ENCODE measurements around the gene MYO10. TPM values are rescaled to one million over a fixed set of nuclear protein-coding genes. Genes with fewer than 3 reads are reported as not detected.

MYO10 gene
- total RNA-seq, 2 experiments from 2014 or later, result not detected

DNA sequence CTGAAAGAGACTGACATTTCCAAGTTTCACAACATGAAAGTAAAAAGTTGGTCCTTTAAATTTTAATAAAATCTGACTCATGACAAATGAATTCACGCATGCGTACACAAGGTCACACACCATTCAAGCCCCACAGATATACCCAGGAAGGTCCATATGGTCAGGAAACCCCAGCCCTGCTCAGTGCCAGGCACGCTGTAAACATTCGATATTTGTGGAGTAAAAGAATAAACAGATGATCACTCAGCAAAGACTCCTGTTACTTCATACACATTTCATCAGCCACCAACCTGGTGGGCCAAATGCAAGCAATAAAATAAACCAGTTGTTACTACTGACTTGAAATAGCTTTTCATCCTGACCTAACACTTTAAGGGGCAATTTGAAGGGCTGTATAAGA lies 161.3 kb downstream of the MYO10 start:
- H3K4me1 ChIP-seq (ENCODE audit: insufficient read depth, low read length), result no peaks in the 10 kb centered on the region
- no peaks in the 10 kb centered on the region for H3K27me3 ChIP-seq (ENCODE audit: control insufficient read depth in 1 of 2, insufficient read depth in 2 of 2, low read length in 2 of 2)
- no peak overlapping the region for H3K27ac Mint-ChIP-seq
- no peaks in the 10 kb centered on the region for H3K27me3 Mint-ChIP-seq
- H3K27ac ChIP-seq (ENCODE audit: low read depth in 1 of 2, low read length in 2 of 2), result no peak overlapping the region
- no peaks in the 10 kb centered on the region for H3K36me3 Mint-ChIP-seq (ENCODE audit: low read depth)
- H3K36me3 ChIP-seq (ENCODE audit: insufficient read depth, low read length), result no peaks in the 10 kb centered on the region
- intact Hi-C loops (cut with DNase I, micrococcal nuclease), result no loop called here
- TF ChIP-seq, protein P1, sequence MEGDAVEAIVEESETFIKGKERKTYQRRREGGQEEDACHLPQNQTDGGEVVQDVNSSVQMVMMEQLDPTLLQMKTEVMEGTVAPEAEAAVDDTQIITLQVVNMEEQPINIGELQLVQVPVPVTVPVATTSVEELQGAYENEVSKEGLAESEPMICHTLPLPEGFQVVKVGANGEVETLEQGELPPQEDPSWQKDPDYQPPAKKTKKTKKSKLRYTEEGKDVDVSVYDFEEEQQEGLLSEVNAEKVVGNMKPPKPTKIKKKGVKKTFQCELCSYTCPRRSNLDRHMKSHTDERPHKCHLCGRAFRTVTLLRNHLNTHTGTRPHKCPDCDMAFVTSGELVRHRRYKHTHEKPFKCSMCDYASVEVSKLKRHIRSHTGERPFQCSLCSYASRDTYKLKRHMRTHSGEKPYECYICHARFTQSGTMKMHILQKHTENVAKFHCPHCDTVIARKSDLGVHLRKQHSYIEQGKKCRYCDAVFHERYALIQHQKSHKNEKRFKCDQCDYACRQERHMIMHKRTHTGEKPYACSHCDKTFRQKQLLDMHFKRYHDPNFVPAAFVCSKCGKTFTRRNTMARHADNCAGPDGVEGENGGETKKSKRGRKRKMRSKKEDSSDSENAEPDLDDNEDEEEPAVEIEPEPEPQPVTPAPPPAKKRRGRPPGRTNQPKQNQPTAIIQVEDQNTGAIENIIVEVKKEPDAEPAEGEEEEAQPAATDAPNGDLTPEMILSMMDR (IDR thresholded peaks at IDR 0.05), result no peak
- POLR2A ChIA-PET, result no interaction called here
- H3K4me3 Mint-ChIP-seq, result no peak overlapping the region
- DNase-seq (no peak), ATAC-seq (ENCODE audit: poor library complexity) (no peak)
- H3K9me3 ChIP-seq (ENCODE audit: control insufficient read depth in 1 of 2, insufficient read depth in 1 of 2, low read length in 2 of 2), result no peaks in the 10 kb centered on the region
- no peak overlapping the region for H3K4me3 ChIP-seq (ENCODE audit: low read length)
- no peaks in the 10 kb centered on the region for H3K9me3 Mint-ChIP-seq
- H3K4me1 Mint-ChIP-seq (ENCODE audit: low read depth), result no peaks in the 10 kb centered on the region
- CTCF ChIA-PET, result no interaction called here

DNA sequence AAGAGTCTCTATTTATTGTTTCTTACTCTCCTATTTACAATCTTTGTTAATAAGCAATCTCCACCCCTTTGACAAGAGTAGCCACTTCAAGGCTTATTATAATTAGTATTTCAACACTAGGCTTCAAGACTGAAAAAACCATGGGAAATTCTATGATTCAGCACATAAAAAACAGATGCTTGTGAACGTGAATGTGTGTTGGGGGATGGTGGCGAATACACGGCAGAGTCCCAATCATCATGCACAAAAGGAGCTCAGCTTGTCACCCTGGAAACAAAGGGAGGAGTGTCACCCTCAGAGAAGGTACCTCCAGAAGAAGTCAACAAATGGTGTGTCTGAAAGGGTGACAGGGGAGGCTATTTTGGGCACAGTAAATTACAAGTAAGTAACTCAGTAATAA lies 162.1 kb downstream of the MYO10 start:
- H3K4me1 Mint-ChIP-seq (ENCODE audit: low read depth), result no peaks in the 10 kb centered on the region
- DNase-seq, result no peak
- H3K27ac Mint-ChIP-seq, result no peak overlapping the region
- ChIA-PET POLR2A (no interaction called here), CTCF (no interaction called here)
- intact Hi-C loops (cut with DNase I, micrococcal nuclease), result no loop called here
- Histone ChIP-seq H3K36me3 (ENCODE audit: insufficient read depth, low read length) (no peaks in the 10 kb centered on the region), H3K9me3 (ENCODE audit: control insufficient read depth in 1 of 2, insufficient read depth in 1 of 2, low read length in 2 of 2) (no peaks in the 10 kb centered on the region), H3K4me1 (ENCODE audit: insufficient read depth, low read length) (no peaks in the 10 kb centered on the region), H3K27me3 (ENCODE audit: control insufficient read depth in 1 of 2, insufficient read depth in 2 of 2, low read length in 2 of 2) (no peaks in the 10 kb centered on the region), H3K27ac (ENCODE audit: low read depth in 1 of 2, low read length in 2 of 2) (no peak overlapping the region), H3K4me3 (ENCODE audit: low read length) (no peak overlapping the region)
- TF ChIP-seq, protein P1 (IDR thresholded peaks at IDR 0.05), result no peak
- no peaks in the 10 kb centered on the region for H3K27me3 Mint-ChIP-seq
- H3K4me3 Mint-ChIP-seq, result no peak overlapping the region
- H3K9me3 Mint-ChIP-seq, result no peaks in the 10 kb centered on the region
- no peaks in the 10 kb centered on the region for H3K36me3 Mint-ChIP-seq (ENCODE audit: low read depth)
- no peak for ATAC-seq (ENCODE audit: poor library complexity)

DNA sequence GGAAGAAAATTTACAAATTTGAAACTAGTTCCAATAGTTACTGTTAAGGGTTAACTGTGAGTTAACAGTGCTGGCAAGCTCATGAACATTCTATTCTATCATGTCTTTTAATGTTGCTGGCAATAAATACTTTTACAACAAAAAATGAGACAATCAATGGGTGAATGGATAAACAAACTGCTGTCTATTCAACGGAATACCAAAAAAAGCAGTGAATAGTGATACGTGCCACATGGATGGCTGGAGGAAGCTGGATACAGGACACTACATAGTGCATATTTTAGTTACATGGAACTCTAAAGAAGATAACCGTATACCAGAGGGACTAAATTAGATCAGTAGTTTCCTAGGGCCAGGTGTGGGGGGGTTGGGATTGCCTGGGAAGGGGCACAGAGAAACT lies 163.5 kb downstream of the MYO10 start:
- Mint-ChIP-seq H3K27ac (no peak overlapping the region), H3K4me1 (ENCODE audit: low read depth) (no peaks in the 10 kb centered on the region), H3K27me3 (no peaks in the 10 kb centered on the region), H3K36me3 (ENCODE audit: low read depth) (no peaks in the 10 kb centered on the region), H3K4me3 (no peak overlapping the region), H3K9me3 (no peaks in the 10 kb centered on the region)
- Histone ChIP-seq H3K27ac (ENCODE audit: low read depth in 1 of 2, low read length in 2 of 2) (no peak overlapping the region), H3K27me3 (ENCODE audit: control insufficient read depth in 1 of 2, insufficient read depth in 2 of 2, low read length in 2 of 2) (no peaks in the 10 kb centered on the region), H3K9me3 (ENCODE audit: control insufficient read depth in 1 of 2, insufficient read depth in 1 of 2, low read length in 2 of 2) (no peaks in the 10 kb centered on the region), H3K36me3 (ENCODE audit: insufficient read depth, low read length) (no peaks in the 10 kb centered on the region), H3K4me1 (ENCODE audit: insufficient read depth, low read length) (no peaks in the 10 kb centered on the region), H3K4me3 (ENCODE audit: low read length) (no peak overlapping the region)
- TF ChIP-seq, protein P1 (IDR thresholded peaks at IDR 0.05), result no peak
- intact Hi-C loops (cut with DNase I, micrococcal nuclease), result no loop called here
- POLR2A ChIA-PET, result no interaction called here
- CTCF ChIA-PET, result no interaction called here
- ATAC-seq (ENCODE audit: poor library complexity) (no peak), DNase-seq (no peak)

All from CD4-positive, alpha-beta T cell (primary cell).